Measurements from ENCODE around the gene MAX.
"Not testable (repeated sequence)": the region's sequence is repeated elsewhere in the genome, so short reads cannot be mapped to it uniquely, and the experiment has no call there.

Gene MAX

GRCh38 chr14:65103150-65103760 lies 938 bp upstream of the MAX start:
- DNase-seq, result peak in 1 of 2 experiments; percentile 45

GRCh38 chr14:65101631-65102440 lies 481 bp downstream of the MAX start:
- no peak for DNase-seq

- DNase-seq, result no peak
These were observed 1.3 kb downstream of the MAX start for GRCh38 chr14:65100922-65101541.

- no peak for DNase-seq
These were observed 3.7 kb downstream of the MAX start for GRCh38 chr14:65098586-65098985.

GRCh38 chr14:65096323-65097089 lies 5.8 kb downstream of the MAX start:
- DNase-seq, result no peak

- DNase-seq, result no peak
These were observed 6.6 kb downstream of the MAX start for GRCh38 chr14:65095633-65096205.

GRCh38 chr14:65092349-65092748 lies 10.0 kb downstream of the MAX start:
- no peak for DNase-seq

- not testable (repeated sequence) for DNase-seq
These were observed 14.5 kb downstream of the MAX start for GRCh38 chr14:65087835-65088234.

- not testable (repeated sequence) for DNase-seq
These were observed 15.6 kb downstream of the MAX start for GRCh38 chr14:65086686-65087085.

- no peak for DNase-seq
These were observed 17.5 kb downstream of the MAX start for GRCh38 chr14:65084554-65085505.

- DNase-seq, result no peak
These were observed 19.4 kb downstream of the MAX start for GRCh38 chr14:65082930-65083329.

GRCh38 chr14:65080960-65081747 lies 21.2 kb downstream of the MAX start:
- no peak for DNase-seq

- no peak for DNase-seq
These were observed 22.5 kb downstream of the MAX start for GRCh38 chr14:65079768-65080167.

GRCh38 chr14:65079201-65079600 lies 23.1 kb downstream of the MAX start:
- no peak for DNase-seq

GRCh38 chr14:65077318-65077717 lies 25.0 kb downstream of the MAX start:
- DNase-seq, result peak; percentile 42 to 56

- DNase-seq, result no peak
These were observed 26.5 kb downstream of the MAX start for GRCh38 chr14:65075628-65076325.

- no peak for DNase-seq
These were observed 27.7 kb downstream of the MAX start for GRCh38 chr14:65074449-65075150.

- DNase-seq, result no peak
These were observed 28.6 kb downstream of the MAX start for GRCh38 chr14:65073605-65074201.

- no peak for DNase-seq
These were observed 29.4 kb downstream of the MAX start for GRCh38 chr14:65072937-65073336.

Measured in NCI-H187 (cell line).